ENCODE measurements around the gene GRAMD1A. TPM values are rescaled to one million over a fixed set of nuclear protein-coding genes. Genes with fewer than 3 reads are reported as not detected.

The GRAMD1A gene
- total and polyA plus RNA-seq, 2 of the 8 experiments (the other 6 are each of a cell fraction or from before 2014, with no cell fraction given): 113 to 154 TPM

DNA sequence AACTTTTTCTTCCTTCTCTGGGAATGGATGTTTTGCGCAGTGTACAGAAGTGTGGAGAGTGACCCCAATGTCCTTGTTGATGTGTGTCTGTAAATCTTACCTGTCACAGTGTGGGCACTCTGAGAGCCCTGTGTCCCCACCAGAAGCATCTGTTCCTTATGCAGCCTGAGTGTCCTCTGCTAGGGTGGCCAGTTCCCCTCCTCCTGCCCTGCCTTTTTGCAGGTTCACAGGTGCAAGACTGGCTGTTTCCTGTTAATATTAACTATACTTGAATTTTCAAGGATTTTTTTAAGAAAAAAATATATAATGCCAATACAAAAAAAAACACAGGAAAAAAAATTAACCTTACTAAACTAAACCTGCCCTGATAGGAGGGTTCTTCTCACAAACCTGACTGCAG lies 12.0 kb upstream of the GRAMD1A start:
- Histone ChIP-seq H2BK20ac (ENCODE audit: low read length) (no peak overlapping the region), H3K4me1 (replicated peaks in 1 of 4; ENCODE audit: control insufficient read depth in 3 of 4, insufficient read depth in 4 of 4, low read length in 3 of 4) (peaks cover 2 to 7% (median 4%) of the 10 kb centered on the region in 4 experiments; a peak in 5 of 7 replicates), H3K27ac (ENCODE audit: low read depth, low read length) (no peak overlapping the region), H4K91ac (replicated peaks; ENCODE audit: insufficient read length, low read length) (no peak overlapping the region), H4K8ac (ENCODE audit: extremely low read depth, insufficient read depth, low read length) (no peak overlapping the region), H3K14ac (ENCODE audit: insufficient read length) (no peak overlapping the region), H3K23ac (ENCODE audit: insufficient read length) (no peak overlapping the region), H2BK5ac (ENCODE audit: low read depth, low read length) (no peak overlapping the region), H3K18ac (ENCODE audit: extremely low read depth, low read length) (no peak overlapping the region), H3K9ac (replicated peaks in 1 of 4; ENCODE audit: extremely low read depth in 1 of 4, low read depth in 3 of 4, low read length in 3 of 4) (no peak overlapping the region; a peak in 1 of 7 replicates), H2BK12ac (ENCODE audit: low read depth, low read length) (no peak overlapping the region), H2BK15ac (ENCODE audit: low read length) (no peak overlapping the region), H2AFZ (ENCODE audit: low read length) (no peak overlapping the region), H3K9me3 (ENCODE audit: insufficient read depth in 2 of 2, low read depth in 1 of 2, low read length in 1 of 2) (no peaks in the 10 kb centered on the region), H3K4me3 (ENCODE audit: extremely low read depth in 1 of 4, insufficient read depth in 2 of 4, low read depth in 3 of 4, low read length in 4 of 4) (no peak overlapping the region), H4K5ac (ENCODE audit: insufficient read length, low read depth, low read length) (no peak overlapping the region), H2AK5ac (ENCODE audit: low read depth, low read length) (no peak overlapping the region), H3K4me2 (ENCODE audit: insufficient read depth in 1 of 2, low read depth in 2 of 2, low read length in 2 of 2) (no peak overlapping the region), H3K4ac (replicated peaks; ENCODE audit: insufficient read length, low read depth, low read length) (no peak overlapping the region), H3K23me2 (ENCODE audit: low read depth, low read length) (no peaks in the 10 kb centered on the region), H3K79me2 (ENCODE audit: control insufficient read depth in 1 of 2, insufficient read depth in 2 of 2, low read length in 2 of 2) (no peaks in the 10 kb centered on the region), H3K36me3 (ENCODE audit: control insufficient read depth in 2 of 4, insufficient read depth in 4 of 4, low read length in 3 of 4) (no peaks in the 10 kb centered on the region), H2BK120ac (replicated peaks; ENCODE audit: low read depth, low read length) (no peak overlapping the region), H3K56ac (replicated peaks; ENCODE audit: insufficient read length, low read depth, low read length) (no peak overlapping the region), H3K27me3 (replicated peaks in 1 of 4; ENCODE audit: control insufficient read depth in 3 of 4, extremely low read depth in 1 of 4, insufficient read depth in 3 of 4, low read length in 3 of 4) (no peaks in the 10 kb centered on the region), H4K20me1 (replicated peaks in 1 of 2; ENCODE audit: control insufficient read depth in 1 of 2, insufficient read depth in 2 of 2, low read length in 2 of 2) (no peaks in the 10 kb centered on the region), H3K79me1 (ENCODE audit: low read depth, low read length) (no peaks in the 10 kb centered on the region)
- TF ChIP-seq SRF (IDR thresholded peaks at IDR 0.05; ENCODE audit: low read depth, low read length) (no peak), POLR2A (IDR thresholded peaks at IDR 0.05; ENCODE audit: control extremely low read depth in 1 of 2, low read depth in 2 of 2, low read length in 2 of 2) (no peak), RAD21 (IDR thresholded peaks at IDR 0.05 in 1 of 2, conservative IDR thresholded peaks at IDR 0.05 in 1 of 2; ENCODE audit: low read depth in 2 of 2, low read length in 2 of 2) (no peak), SP4 (IDR thresholded peaks at IDR 0.05; ENCODE audit: low read length) (no peak), CBX5 (IDR thresholded peaks at IDR 0.05; ENCODE audit: low read depth, low read length) (no peak)
- TF ChIP-seq, protein P1, sequence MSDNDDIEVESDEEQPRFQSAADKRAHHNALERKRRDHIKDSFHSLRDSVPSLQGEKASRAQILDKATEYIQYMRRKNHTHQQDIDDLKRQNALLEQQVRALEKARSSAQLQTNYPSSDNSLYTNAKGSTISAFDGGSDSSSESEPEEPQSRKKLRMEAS (IDR thresholded peaks at IDR 0.05): no peak
- TF ChIP-seq, protein P2, sequence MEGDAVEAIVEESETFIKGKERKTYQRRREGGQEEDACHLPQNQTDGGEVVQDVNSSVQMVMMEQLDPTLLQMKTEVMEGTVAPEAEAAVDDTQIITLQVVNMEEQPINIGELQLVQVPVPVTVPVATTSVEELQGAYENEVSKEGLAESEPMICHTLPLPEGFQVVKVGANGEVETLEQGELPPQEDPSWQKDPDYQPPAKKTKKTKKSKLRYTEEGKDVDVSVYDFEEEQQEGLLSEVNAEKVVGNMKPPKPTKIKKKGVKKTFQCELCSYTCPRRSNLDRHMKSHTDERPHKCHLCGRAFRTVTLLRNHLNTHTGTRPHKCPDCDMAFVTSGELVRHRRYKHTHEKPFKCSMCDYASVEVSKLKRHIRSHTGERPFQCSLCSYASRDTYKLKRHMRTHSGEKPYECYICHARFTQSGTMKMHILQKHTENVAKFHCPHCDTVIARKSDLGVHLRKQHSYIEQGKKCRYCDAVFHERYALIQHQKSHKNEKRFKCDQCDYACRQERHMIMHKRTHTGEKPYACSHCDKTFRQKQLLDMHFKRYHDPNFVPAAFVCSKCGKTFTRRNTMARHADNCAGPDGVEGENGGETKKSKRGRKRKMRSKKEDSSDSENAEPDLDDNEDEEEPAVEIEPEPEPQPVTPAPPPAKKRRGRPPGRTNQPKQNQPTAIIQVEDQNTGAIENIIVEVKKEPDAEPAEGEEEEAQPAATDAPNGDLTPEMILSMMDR (IDR thresholded peaks at IDR 0.05; ENCODE audit: control extremely low read depth in 1 of 3, insufficient read depth in 1 of 3, low read depth in 1 of 3, low read length in 3 of 3): no peak
- POLR2A ChIA-PET (ENCODE audit: partially characterized antibody): interaction anchor here (0.6 to 3.1 kb wide), 5 partner anchors 9 to 1122 kb away, joined by 3 to 17 read pairs (median 3); partner anchors contain the start of gene GRAMD1A
- CTCF ChIA-PET (ENCODE audit: partially characterized antibody): interaction anchor here (1.0 to 2.3 kb wide), 2 partner anchors 16 to 24 kb away, joined by 4 to 7 read pairs; no protein-coding TSS in a partner anchor
- WGBS, 2 experiments (ENCODE audit: extremely low coverage in 1 of 2, insufficient coverage in 1 of 2, insufficient read length in 1 of 2, insufficient replicate concordance in 2 of 2, low coverage in 1 of 2, low lambda C conversion rate in 2 of 2, missing lambda C conversion rate in 1 of 2): 74% methylated on average over 1 of the region's 1 CpG; no CpG with 5 or more reads in 1 of the 2 experiments
- DNase-seq (ENCODE audit: low read depth in 1 of 2, low spot score in 2 of 2) (no peak), FAIRE-seq (no peak)

Measured in H1 (cell line).